H1 (cell line): Measurements from ENCODE around the gene CCNG1. TPM values are rescaled to one million over a fixed set of nuclear protein-coding genes. Genes with fewer than 3 reads are reported as not detected.
A peak's percentile ranks its signal among the peaks of the same experiment; 100 is the strongest.

Experiments used
- CTCF ChIA-PET: fragments of 300-600 bp; sonication (Branson Sonifier 250); formaldehyde crosslinking; loops from one replicate; lab custom pipeline; 2021; ENCODE audit not compliant: partially characterized antibody; lab: Charles Lee
- POLR2A ChIA-PET: fragments of 300-600 bp; sonication (Branson Sonifier 250); formaldehyde crosslinking; loops from one replicate; lab custom pipeline; 2021; ENCODE audit warnings: inconsistent platforms; ENCODE audit not compliant: partially characterized antibody; lab: Charles Lee
- DNase-seq, 2 experiments: peaks; one replicate each; pipeline versions ENCODE4 v3.0.0 to v3.0.0-alpha.2; 2010 to 2022; ENCODE audit warnings: low spot score in 2 of 2, low read depth in 1 of 2, mixed read lengths in 1 of 2
- FAIRE-seq: peaks from 2 replicates; lab custom pipeline; 2011; peaks lifted over from hg19 to GRCh38; lab: Jason Lieb, UNC
- H2AFZ ChIP-seq: 2 replicates; pipeline ENCODE4 v1.8.1; 2012; ENCODE audit warnings: low read length, inconsistent platforms
- H2AK5ac ChIP-seq: 2 replicates; pipeline ENCODE4 v1.6.1; 2013; ENCODE audit warnings: low read depth, low read length
- H2BK120ac ChIP-seq: replicated peaks from 2 replicates; pipeline ENCODE3; 2013; ENCODE audit warnings: low read depth, low read length, inconsistent platforms
- H2BK12ac ChIP-seq: 2 replicates; pipeline ENCODE4 v1.6.1; 2013; ENCODE audit warnings: low read depth, low read length
- H2BK15ac ChIP-seq: 2 replicates; pipeline ENCODE4 v1.6.1; 2013; ENCODE audit warnings: low read length
- H2BK20ac ChIP-seq: 2 replicates; pipeline ENCODE4 v1.6.1; 2013; ENCODE audit warnings: low read length
- H2BK5ac ChIP-seq: 2 replicates; pipeline ENCODE4 v1.6.1; 2013; ENCODE audit warnings: low read depth, low read length
- H3K14ac ChIP-seq: 2 replicates; pipeline ENCODE4 v1.6.1; 2013; ENCODE audit warnings: inconsistent platforms; ENCODE audit not compliant: insufficient read length
- H3K18ac ChIP-seq: 2 replicates; pipeline ENCODE4 v1.6.1; 2013; ENCODE audit warnings: low read length; ENCODE audit errors: extremely low read depth
- H3K23ac ChIP-seq: 2 replicates; pipeline ENCODE4 v1.6.1; 2013; ENCODE audit warnings: inconsistent platforms; ENCODE audit not compliant: insufficient read length
- H3K23me2 ChIP-seq: 2 replicates; pipeline ENCODE4 v1.6.1; 2013; ENCODE audit warnings: low read depth, low read length
- H3K27ac ChIP-seq: 2 replicates; pipeline ENCODE4 v1.6.1; 2011; ENCODE audit warnings: low read depth, low read length, inconsistent platforms
- H3K27me3 ChIP-seq, 4 experiments: replicated peaks in 1 of 4; 1 replicate in 1 of 4; 2 replicates in 3 of 4; pipeline versions ENCODE4 v1.6.1 to v1.8.1; 2011 to 2013; ENCODE audit warnings: low read length in 3 of 4, mild to moderate bottlenecking in 3 of 4, inconsistent platforms in 2 of 4, mixed read lengths in 2 of 4, moderate library complexity in 1 of 4; ENCODE audit not compliant: control insufficient read depth in 3 of 4, insufficient read depth in 3 of 4; ENCODE audit errors: extremely low read depth in 1 of 4
- H3K36me3 ChIP-seq, 4 experiments: 2 replicates each; pipeline versions ENCODE4 v1.6.1 to v1.8.1; 2011 to 2013; ENCODE audit warnings: mild to moderate bottlenecking in 4 of 4, low read length in 3 of 4, moderate library complexity in 2 of 4, control low read depth in 1 of 4, inconsistent platforms in 1 of 4; ENCODE audit not compliant: insufficient read depth in 4 of 4, control insufficient read depth in 2 of 4
- H3K4ac ChIP-seq: replicated peaks from 2 replicates; pipeline ENCODE3; 2013; ENCODE audit warnings: low read length, low read depth, mixed read lengths, inconsistent platforms; ENCODE audit not compliant: insufficient read length
- H3K4me1 ChIP-seq, 4 experiments: replicated peaks in 1 of 4; 1 replicate in 1 of 4; 2 replicates in 3 of 4; pipeline versions ENCODE4 v1.6.1 to v1.8.1; 2011 to 2013; ENCODE audit warnings: low read length in 3 of 4, inconsistent platforms in 2 of 4, mixed read lengths in 1 of 4; ENCODE audit not compliant: insufficient read depth in 4 of 4, control insufficient read depth in 3 of 4
- H3K4me2 ChIP-seq, 2 experiments: 2 replicates each; pipeline versions ENCODE4 v1.6.1 to v1.8.1; 2011 to 2013; ENCODE audit warnings: low read depth in 2 of 2, low read length in 2 of 2, control low read depth in 1 of 2, inconsistent platforms in 1 of 2, mild to moderate bottlenecking in 1 of 2; ENCODE audit not compliant: insufficient read depth in 1 of 2
- H3K4me3 ChIP-seq, 4 experiments: fragments of 200-600, 300-600 bp in 1 of 4; sonication (generic), shearing (Covaris generic), sonication (Bioruptor Twin) in 1 of 4; 2 replicates each; pipeline versions ENCODE4 v1.5.1 to v1.8.1; 2011 to 2016; ENCODE audit warnings: low read length in 4 of 4, low read depth in 3 of 4, control low read depth in 2 of 4, inconsistent platforms in 2 of 4, mild to moderate bottlenecking in 2 of 4, mixed read lengths in 1 of 4, moderate library complexity in 1 of 4; ENCODE audit not compliant: insufficient read depth in 2 of 4; ENCODE audit errors: extremely low read depth in 1 of 4
- H3K56ac ChIP-seq: replicated peaks from 2 replicates; pipeline ENCODE3; 2013; ENCODE audit warnings: low read depth, mild to moderate bottlenecking, mixed read lengths, low read length, inconsistent platforms; ENCODE audit not compliant: insufficient read length
- H3K79me1 ChIP-seq: 2 replicates; pipeline ENCODE4 v1.6.1; 2013; ENCODE audit warnings: low read depth, low read length, control low read depth
- H3K79me2 ChIP-seq, 2 experiments: 2 replicates each; pipeline versions ENCODE4 v1.6.1 to v1.8.1; 2012 to 2013; ENCODE audit warnings: low read length in 2 of 2, mild to moderate bottlenecking in 2 of 2, inconsistent platforms in 1 of 2; ENCODE audit not compliant: insufficient read depth in 2 of 2, control insufficient read depth in 1 of 2
- H3K9ac ChIP-seq, 4 experiments: replicated peaks in 1 of 4; 1 replicate in 1 of 4; 2 replicates in 3 of 4; pipeline versions ENCODE4 v1.6.1 to v1.8.1; 2011 to 2013; ENCODE audit warnings: low read depth in 3 of 4, low read length in 3 of 4, control low read depth in 2 of 4, mild to moderate bottlenecking in 2 of 4, moderate library complexity in 2 of 4, inconsistent platforms in 1 of 4; ENCODE audit errors: extremely low read depth in 1 of 4
- H3K9me3 ChIP-seq, 2 experiments: 2 replicates each; pipeline versions ENCODE4 v1.6.1 to v1.8.1; 2012 to 2013; ENCODE audit warnings: mild to moderate bottlenecking in 2 of 2, moderate library complexity in 2 of 2, control low read depth in 1 of 2, inconsistent platforms in 1 of 2, low read depth in 1 of 2, low read length in 1 of 2, mixed read lengths in 1 of 2; ENCODE audit not compliant: insufficient read depth in 2 of 2
- H4K20me1 ChIP-seq, 2 experiments: replicated peaks in 1 of 2; 2 replicates each; pipeline versions ENCODE3 to v1.8.1; 2011 to 2013; ENCODE audit warnings: inconsistent platforms in 2 of 2, low read length in 2 of 2, mild to moderate bottlenecking in 1 of 2; ENCODE audit not compliant: insufficient read depth in 2 of 2, control insufficient read depth in 1 of 2
- H4K5ac ChIP-seq: 2 replicates; pipeline ENCODE4 v1.6.1; 2013; ENCODE audit warnings: low read length, low read depth, mixed read lengths, inconsistent platforms; ENCODE audit not compliant: insufficient read length
- H4K8ac ChIP-seq: 2 replicates; pipeline ENCODE4 v1.8.0; 2013; ENCODE audit warnings: mild to moderate bottlenecking, moderate library complexity, low read length, inconsistent platforms; ENCODE audit not compliant: insufficient read depth; ENCODE audit errors: extremely low read depth
- H4K91ac ChIP-seq: replicated peaks from 2 replicates; pipeline ENCODE3; 2013; ENCODE audit warnings: low read length, mixed read lengths, inconsistent platforms; ENCODE audit not compliant: insufficient read length
- ASH2L ChIP-seq: fragments of 200-600, 300-600 bp; sonication (generic); IDR thresholded peaks from one replicate; pipeline ENCODE4 v1.7.1; 2017; ENCODE audit warnings: low read length
- ATF3 ChIP-seq: IDR thresholded peaks from 2 replicates; pipeline ENCODE4 v1.6.1; 2011; ENCODE audit warnings: low read depth, mild to moderate bottlenecking, low read length; ENCODE audit not compliant: insufficient read depth
- EGR1 ChIP-seq: IDR thresholded peaks from 2 replicates; pipeline ENCODE4 v1.6.1; 2011; ENCODE audit warnings: low read depth, low read length, borderline replicate concordance
- EP300 ChIP-seq, 2 experiments: IDR thresholded peaks; 1 replicate in 1 of 2; 2 replicates in 1 of 2; pipeline ENCODE4 v1.6.1; 2011 to 2012; ENCODE audit warnings: low read depth in 2 of 2, low read length in 2 of 2, mild to moderate bottlenecking in 2 of 2, borderline replicate concordance in 1 of 2, inconsistent platforms in 1 of 2, moderate library complexity in 1 of 2
- GABPA ChIP-seq: IDR thresholded peaks from 2 replicates; pipeline ENCODE4 v1.6.1; 2011; ENCODE audit warnings: mild to moderate bottlenecking, low read length, moderate library complexity, borderline replicate concordance; ENCODE audit not compliant: insufficient read depth
- JUN ChIP-seq: IDR thresholded peaks from 2 replicates; pipeline ENCODE4 v1.6.1; 2011; ENCODE audit warnings: low read depth, mild to moderate bottlenecking, improper control_type of control experiment, low read length
- RBBP5 ChIP-seq: IDR thresholded peaks from 2 replicates; pipeline ENCODE4 v1.7.1; 2012; ENCODE audit warnings: low read depth, mild to moderate bottlenecking, inconsistent platforms, low read length, moderate library complexity, borderline replicate concordance
- SIX5 ChIP-seq: IDR thresholded peaks from 2 replicates; pipeline ENCODE4 v1.6.1; 2011; ENCODE audit warnings: mild to moderate bottlenecking, low read depth, low read length
- SRF ChIP-seq: IDR thresholded peaks from 2 replicates; pipeline ENCODE4 v1.6.1; 2011; ENCODE audit warnings: mild to moderate bottlenecking, low read depth, low read length, moderate library complexity
- YY1 ChIP-seq: IDR thresholded peaks from 2 replicates; pipeline ENCODE4 v1.6.1; 2011; ENCODE audit warnings: low read depth, mild to moderate bottlenecking, low read length
- ZNF274 ChIP-seq: IDR thresholded peaks from 2 replicates; pipeline ENCODE4 v1.7.0; 2012; ENCODE audit warnings: low read length, borderline replicate concordance; ENCODE audit errors: extremely low read depth
- WGBS, 2 experiments: shearing (Covaris generic) in 1 of 2; methylation state at CpG; one replicate each; pipeline versions ENCODE4 v1.1.6 to v1.1.7; 2013 to 2015; ENCODE audit warnings: low lambda C conversion rate in 2 of 2, mixed read lengths in 2 of 2, inconsistent platforms in 1 of 2, low coverage in 1 of 2, missing lambda C conversion rate in 1 of 2; ENCODE audit not compliant: insufficient replicate concordance in 2 of 2, insufficient coverage in 1 of 2, insufficient read length in 1 of 2; ENCODE audit errors: extremely low coverage in 1 of 2, missing lambda C conversion rate in 1 of 2; 5-methylcytosine and 5-hydroxymethylcytosine counted together
- polyA plus RNA-seq, 7 experiments: library from polyadenylated mRNA; depleted of rRNA in 3 of 7; stranded (reverse) in 5 of 7; unstranded in 2 of 7; fragments of >200 nt in 5 of 7; fragments of 200-250 nt in 2 of 7; gene quantifications; 1 replicate in 5 of 7; 2 replicates in 1 of 7; 4 replicates in 1 of 7; pipeline versions ENCODE4 v1.2.1 to v1.2.3, GENCODE V29; 2011 to 2013; ENCODE audit warnings: missing spikeins in 2 of 7, mixed read lengths in 2 of 7
- total RNA-seq: library from RNA; stranded (reverse); fragmentation: NEBNext Ultra II Directional; extraction: Animal tissue kit (Norgen Biotek cat#: 25700); gene quantifications from 2 replicates; pipeline ENCODE4 v1.2.1, GENCODE V29; 2021

Gene CCNG1
- total and polyA plus RNA-seq, 2 of the 8 experiments (the other 6 are each of a cell fraction or from before 2014, with no cell fraction given): 165 to 369 TPM

DNA sequence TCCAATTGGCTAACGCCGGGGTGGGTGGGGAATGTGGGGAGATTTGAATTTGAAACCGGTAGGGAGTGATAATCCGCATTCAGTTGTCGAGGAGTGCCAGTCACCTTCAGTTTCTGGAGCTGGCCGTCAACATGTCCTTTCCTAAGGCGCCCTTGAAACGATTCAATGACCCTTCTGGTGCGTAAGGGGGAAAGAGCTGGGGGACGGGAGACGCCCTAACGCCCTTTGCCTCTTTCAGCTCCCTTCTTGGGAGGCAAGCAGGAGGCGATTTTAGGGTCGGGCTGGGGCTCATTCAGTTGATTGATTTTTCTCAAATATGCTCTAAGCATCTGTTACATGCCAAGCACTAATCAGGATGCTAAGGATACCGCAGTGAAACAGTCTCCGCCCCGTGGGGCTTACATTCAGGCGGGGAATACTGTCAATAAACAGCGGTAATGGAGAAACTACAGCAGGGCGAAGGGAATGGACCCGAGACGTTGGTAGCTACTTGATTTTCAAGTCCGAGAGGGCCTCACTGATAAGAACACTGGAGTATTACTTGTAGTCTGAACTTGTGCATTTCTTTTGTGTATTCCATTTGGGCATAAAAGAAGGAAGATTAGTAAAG lies 23.3 kb downstream of the CCNG1 start, which contains the start of gene HMMR:
HMMR (plus strand) TSS at position 71 of the 610 bp plus-strand sequence; CDS start at position 132, 61 bp downstream.
- Histone ChIP-seq H3K18ac (peak within 1 kb of the TSS; percentile 89), H3K56ac (peak within 1 kb of the TSS; percentile 97), H2BK120ac (peak within 1 kb of the TSS; percentile 36), H2BK12ac (peak within 1 kb of the TSS; percentile 29; the same call in 1 of the 2 replicates), H4K8ac (peak within 1 kb of the TSS; percentile 98), H4K91ac (peak within 1 kb of the TSS; percentile 92), H3K27ac (peak within 1 kb of the TSS; percentile 99), H3K4me3 (peak within 1 kb of the TSS; percentile 93 to 99 (median 98)), H3K4me2 (peak within 1 kb of the TSS; percentile 64 to 86), H3K23ac (no peak within 1 kb of the TSS), H3K14ac (no peak within 1 kb of the TSS), H2AK5ac (no peak within 1 kb of the TSS), H4K5ac (peak within 1 kb of the TSS; percentile 96), H3K4ac (peak within 1 kb of the TSS; percentile 95), H3K79me1 (no peaks in the 10 kb centered on the region; the same call in 1 of the 2 replicates), H4K20me1 (no peaks in the 10 kb centered on the region), H3K27me3 (no peaks in the 10 kb centered on the region), H3K36me3 (peaks cover 0 to 29% (median 7%) of the 10 kb centered on the region in 4 experiments; a peak in 3 of 8 replicates), H2BK20ac (0 out of 2 replicates have a peak within 1 kb of the TSS, but pooled peaks have one; percentile 11), H3K4me1 (peaks cover 0 to 7% (median 2%) of the 10 kb centered on the region in 4 experiments; a peak in 4 of 7 replicates), H3K79me2 (peaks cover 5 to 48% of the 10 kb centered on the region in 2 experiments; a peak in 3 of 4 replicates), H3K9ac (peak within 1 kb of the TSS; percentile 89 to 98 (median 96)), H3K9me3 (no peaks in the 10 kb centered on the region), H2AFZ (peak within 1 kb of the TSS; percentile 96), H2BK5ac (peak within 1 kb of the TSS; percentile 91), H2BK15ac (no peak within 1 kb of the TSS), H3K23me2 (peaks cover 5% of the 10 kb centered on the region; the same call in 1 of the 2 replicates)
- ChIA-PET CTCF (interaction anchor here (0.6 to 1.1 kb wide), 4 partner anchors 13 to 1002 kb away, joined by 3 to 4 read pairs (median 3); no protein-coding TSS in a partner anchor), POLR2A (interaction anchor here (0.9 to 9.6 kb wide), 21 partner anchors 9 to 102 kb away, joined by 3 to 189 read pairs (median 8); partner anchors contain the start of genes CCNG1 and MAT2B)
- DNase-seq (peak in 1 of 2 experiments; percentile 84), FAIRE-seq (no peak)
- 1% methylated on average over 16 of the region's 23 CpGs; no CpG with 5 or more reads in 1 of the 2 experiments for WGBS, 2 experiments
- TF ChIP-seq JUN (no peak), EP300 (IDR thresholded peaks at IDR 0.05; ENCODE audit: borderline replicate concordance in 1 of 2, low read depth in 2 of 2, low read length in 2 of 2) (no peak), SIX5 (no peak), YY1 (no peak), RBBP5 (no peak), GABPA (no peak), ASH2L (no peak), ZNF274 (no peak), ATF3 (no peak), EGR1 (no peak), SRF (no peak)
